Lower lobe of right lung (tissue), 2 donors: Measurements from ENCODE around the gene HDAC4. TPM values are rescaled to one million over a fixed set of nuclear protein-coding genes. Genes with fewer than 3 reads are reported as not detected.
A peak's percentile ranks its signal among the peaks of the same experiment; 100 is the strongest.

ENCODE experiments used
- ATAC-seq, 2 donors: fragments of 200-7000 bp; cut with Tn5 transposase; one replicate each; pipeline ENCODE4 v1.9.1; 2020 to 2022; ENCODE audit warnings: mild to moderate bottlenecking in 2 of 2, moderate library complexity in 2 of 2
- DNase-seq: peaks from one replicate; pipeline ENCODE4 v3.0.0-alpha.2; 2020
- H3K27ac ChIP-seq: fragments of 200-600 bp; one replicate; pipeline ENCODE4 v1.8.0; 2022
- H3K27me3 ChIP-seq: fragments of 200-600 bp; one replicate; pipeline ENCODE4 v1.8.0; 2022; ENCODE audit warnings: low read depth
- H3K36me3 ChIP-seq: fragments of 200-600 bp; one replicate; pipeline ENCODE4 v1.8.0; 2022; ENCODE audit warnings: mild to moderate bottlenecking
- H3K4me1 ChIP-seq: fragments of 200-600 bp; one replicate; pipeline ENCODE4 v1.8.0; 2022
- H3K4me3 ChIP-seq: fragments of 200-600 bp; one replicate; pipeline ENCODE4 v1.8.0; 2022; ENCODE audit warnings: mild to moderate bottlenecking
- H3K9me3 ChIP-seq: fragments of 200-600 bp; one replicate; pipeline ENCODE4 v1.8.0; 2022
- CTCF ChIP-seq: fragments of 200-600 bp; IDR thresholded peaks from one replicate; pipeline ENCODE4 v1.8.0; 2022; ENCODE audit warnings: antibody characterized with exemption, mild to moderate bottlenecking
- intact Hi-C: fragments of 100-400 bp; cut with DNase I; formaldehyde crosslinking; loops from one replicate; pipeline ENCODE4 v1.11.0; 2022
- total RNA-seq: library from RNA; stranded (reverse); fragmentation: NEBNext Ultra II Directional; extraction: Animal tissue kit (Norgen Biotek cat#: 25700); gene quantifications from one replicate; pipeline ENCODE4 v1.2.1, GENCODE V29; 2021
- donor health status: DM: no; HTN: yes; CAD: no; lungs with severe emphysema.

Gene HDAC4
- total RNA-seq, 1 donor from 2014 or later = 44.9 TPM

DNA sequence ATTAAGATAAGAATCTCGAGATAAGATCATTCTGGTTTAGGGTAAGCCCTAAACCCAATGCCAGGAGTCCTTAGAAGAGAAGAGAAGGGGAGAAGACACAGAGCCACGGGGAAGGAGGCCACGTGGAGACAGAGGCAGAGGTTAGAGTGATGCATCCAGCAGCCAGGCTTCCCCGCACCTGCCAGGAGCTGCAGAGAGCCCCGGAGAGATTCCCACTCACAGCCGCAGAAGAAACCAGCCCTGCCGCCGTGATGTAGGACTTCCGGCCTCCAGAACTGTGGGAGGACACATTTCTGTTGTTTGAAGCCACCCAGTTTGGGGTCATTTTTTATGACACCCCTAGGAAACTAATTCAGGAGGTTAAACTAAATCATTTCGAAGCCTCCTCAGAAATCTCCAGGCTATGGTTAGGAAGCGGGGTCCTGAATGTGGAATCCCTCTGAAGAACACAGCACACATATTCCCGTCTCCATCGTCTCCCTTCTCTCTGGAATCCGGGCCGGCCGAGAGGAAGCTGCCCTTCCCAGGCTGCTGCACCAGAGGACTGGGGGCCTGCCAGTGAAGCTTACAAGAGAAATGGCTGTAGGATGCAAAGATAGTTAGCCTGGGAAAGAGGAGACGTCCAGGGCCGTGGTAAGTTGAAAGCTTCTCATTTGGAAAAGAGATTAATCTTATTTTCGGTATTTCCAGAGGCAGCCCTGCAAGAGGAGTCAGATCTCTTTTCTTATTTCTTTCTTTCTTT is 396.4 kb downstream of the HDAC4 start:
- H3K27ac ChIP-seq = no peak overlapping the region
- H3K4me3 ChIP-seq = no peak overlapping the region
- intact Hi-C loops = no loop called here
- ATAC-seq (no peak), DNase-seq (no peak)
- H3K27me3 ChIP-seq = no peaks in the 10 kb centered on the region
- no peaks in the 10 kb centered on the region for H3K36me3 ChIP-seq
- H3K4me1 ChIP-seq = no peaks in the 10 kb centered on the region
- no peak for TF ChIP-seq CTCF
- H3K9me3 ChIP-seq = peaks cover 5% of the 10 kb centered on the region

DNA sequence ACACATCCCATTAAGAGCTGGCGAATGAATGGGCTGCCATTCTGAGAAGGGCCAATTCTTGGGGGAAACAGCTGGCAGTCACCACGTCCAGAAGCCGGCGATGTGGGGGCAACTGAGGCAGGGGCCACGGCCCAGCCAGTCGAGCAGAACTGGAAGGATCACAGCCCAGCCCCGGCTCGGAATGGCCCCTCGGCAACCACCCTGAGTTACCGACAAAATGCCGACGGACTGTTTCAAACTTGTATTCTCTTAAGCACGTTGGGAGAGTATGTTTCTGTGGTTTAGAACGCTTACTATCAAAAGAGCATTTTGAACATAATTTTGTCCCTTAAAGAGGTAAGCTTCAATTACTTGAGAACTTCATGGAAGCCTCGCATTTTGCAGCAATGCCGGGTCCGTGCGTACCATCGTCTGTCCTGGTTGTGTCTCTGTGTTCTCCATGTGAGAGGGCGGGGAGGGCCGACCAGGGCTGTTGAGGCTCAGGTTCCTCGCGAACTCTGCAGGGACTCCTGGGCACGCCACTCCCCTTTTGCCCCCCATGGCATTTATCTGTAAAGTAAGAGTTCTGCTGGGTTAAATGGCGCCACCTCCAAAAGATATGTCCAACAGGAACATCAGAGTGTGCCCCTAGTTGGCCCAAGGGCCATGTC is 397.1 kb downstream of the HDAC4 start:
- Histone ChIP-seq H3K36me3 (no peaks in the 10 kb centered on the region), H3K27me3 (no peaks in the 10 kb centered on the region), H3K4me3 (no peak overlapping the region), H3K27ac (no peak overlapping the region), H3K4me1 (no peaks in the 10 kb centered on the region), H3K9me3 (peaks cover 5% of the 10 kb centered on the region)
- intact Hi-C loops = no loop called here
- DNase-seq (no peak), ATAC-seq (no peak)
- no peak for TF ChIP-seq CTCF

- peaks cover 5% of the 10 kb centered on the region for H3K9me3 ChIP-seq
- H3K4me1 ChIP-seq = no peaks in the 10 kb centered on the region
- no peak for DNase-seq
- peak overlapping the region; percentile 9 for H3K27ac ChIP-seq
- H3K4me3 ChIP-seq = no peak overlapping the region
- ATAC-seq = no peak
- H3K36me3 ChIP-seq = no peaks in the 10 kb centered on the region
- H3K27me3 ChIP-seq = no peaks in the 10 kb centered on the region
- no peak for TF ChIP-seq CTCF
- intact Hi-C loops = no loop called here
Measured at GRCh38 chr2:239002954-239003623, 397.7 kb downstream of the HDAC4 start.

GRCh38 chr2:239002591-239002953 is 398.2 kb downstream of the HDAC4 start:
- Histone ChIP-seq H3K36me3 (no peaks in the 10 kb centered on the region), H3K9me3 (peaks cover 5% of the 10 kb centered on the region), H3K4me3 (no peak overlapping the region), H3K27me3 (no peaks in the 10 kb centered on the region), H3K4me1 (no peaks in the 10 kb centered on the region), H3K27ac (peak overlapping the region; percentile 9)
- intact Hi-C loops = no loop called here
- DNase-seq = no peak
- ATAC-seq = no peak
- TF ChIP-seq CTCF = no peak

- intact Hi-C loops = no loop called here
- Histone ChIP-seq H3K9me3 (peaks cover 5% of the 10 kb centered on the region), H3K27me3 (no peaks in the 10 kb centered on the region), H3K4me3 (no peak overlapping the region), H3K4me1 (no peaks in the 10 kb centered on the region), H3K36me3 (no peaks in the 10 kb centered on the region), H3K27ac (no peak overlapping the region)
- DNase-seq (no peak), ATAC-seq (no peak)
- TF ChIP-seq CTCF = no peak
Measured at GRCh38 chr2:239001794-239002193, 399.0 kb downstream of the HDAC4 start.
